NCI-H2029 (cell line): ENCODE data around the gene H6PD.
A peak's percentile ranks its signal among the peaks of the same experiment; 100 is the strongest.

ENCODE experiments used
- DNase-seq: peaks from one replicate; lab custom pipeline; 2025; lab: John Stamatoyannopoulos, UW

Gene H6PD

GRCh38 chr1:9234223-9235095 lies at the start of gene H6PD:
Gene H6PD, plus strand, starts transcription at chr1:9234774. Its CDS starts 10,161 bp downstream, at chr1:9244935.
- DNase-seq: peak; percentile 24

DNA sequence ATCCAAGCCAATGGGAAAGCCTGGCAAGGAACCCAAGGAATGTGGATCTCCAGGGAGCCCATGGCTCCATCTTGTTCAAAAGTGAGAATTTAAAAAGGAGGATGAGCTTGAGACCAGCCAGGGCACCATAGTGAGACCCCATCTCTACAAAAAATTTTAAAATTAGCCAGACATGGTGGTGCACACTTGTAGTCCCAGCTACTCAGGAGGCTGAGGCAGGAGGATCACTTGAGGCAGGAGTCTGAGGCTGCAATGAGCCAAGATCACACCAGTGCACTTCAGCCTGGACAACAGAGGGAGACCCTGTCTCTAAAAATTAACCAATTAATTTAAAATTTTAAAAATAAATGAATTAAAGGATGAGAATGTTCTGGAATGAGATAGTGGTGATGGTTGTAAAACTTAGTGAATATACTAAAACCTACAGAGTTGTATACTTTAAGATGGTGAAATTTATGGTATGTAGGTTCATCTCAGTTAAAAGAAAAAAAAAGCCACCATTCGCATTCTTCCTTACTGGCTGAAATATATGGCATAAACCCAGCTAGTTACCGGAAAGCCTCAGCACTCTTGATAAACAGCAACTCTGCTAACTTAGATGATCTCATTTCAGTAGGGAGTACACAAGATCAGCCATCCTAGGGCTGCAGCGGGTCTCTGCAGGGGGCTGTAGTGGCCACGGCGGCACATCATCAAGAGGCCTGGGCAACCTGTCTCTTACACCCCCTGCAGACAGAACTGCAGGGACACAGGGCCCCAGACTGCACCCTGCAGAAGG lies 48.3 kb upstream of the H6PD start:
- DNase-seq: no peak

DNA sequence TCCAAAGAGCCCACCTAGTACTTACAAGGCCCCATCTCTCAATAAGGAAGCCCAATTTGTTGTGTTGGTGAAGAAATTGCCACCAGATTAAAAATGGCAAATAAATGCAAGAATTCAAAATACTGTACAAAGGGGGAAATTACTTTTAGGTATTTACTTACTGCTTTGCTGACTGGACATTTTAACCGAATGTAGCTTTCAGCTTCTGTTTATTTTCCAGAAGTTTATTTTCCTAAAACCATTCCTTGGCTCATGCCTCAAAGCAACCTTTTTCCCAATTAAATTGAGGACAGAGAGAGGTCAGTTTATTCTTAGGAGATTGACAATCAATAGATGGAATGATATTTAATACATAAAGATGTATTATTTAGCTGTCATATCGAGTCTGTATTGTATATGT lies 47.6 kb upstream of the H6PD start:
- DNase-seq: no peak

GRCh38 chr1:9190234-9190633 lies 44.3 kb upstream of the H6PD start:
- DNase-seq: no peak

DNA sequence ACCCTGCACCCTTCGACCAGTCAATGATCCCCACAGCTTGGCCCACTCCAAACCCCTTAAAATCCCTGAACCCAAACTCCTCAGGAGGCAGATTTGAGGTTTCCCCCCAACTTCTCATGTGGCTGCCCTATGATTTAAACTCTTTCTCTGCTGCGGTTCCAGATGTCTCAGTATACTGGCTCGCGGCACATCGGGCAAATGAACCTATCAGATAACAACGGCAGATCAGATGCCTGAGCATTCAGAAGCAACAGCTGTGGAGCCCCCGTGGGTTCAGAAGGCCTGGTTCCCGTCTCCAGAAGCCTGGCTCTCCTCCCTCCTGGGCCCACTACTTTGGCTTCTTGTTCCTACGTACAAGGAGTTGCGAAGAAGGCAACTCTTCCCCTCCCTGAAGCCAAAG lies 43.3 kb upstream of the H6PD start:
- no peak for DNase-seq

DNA sequence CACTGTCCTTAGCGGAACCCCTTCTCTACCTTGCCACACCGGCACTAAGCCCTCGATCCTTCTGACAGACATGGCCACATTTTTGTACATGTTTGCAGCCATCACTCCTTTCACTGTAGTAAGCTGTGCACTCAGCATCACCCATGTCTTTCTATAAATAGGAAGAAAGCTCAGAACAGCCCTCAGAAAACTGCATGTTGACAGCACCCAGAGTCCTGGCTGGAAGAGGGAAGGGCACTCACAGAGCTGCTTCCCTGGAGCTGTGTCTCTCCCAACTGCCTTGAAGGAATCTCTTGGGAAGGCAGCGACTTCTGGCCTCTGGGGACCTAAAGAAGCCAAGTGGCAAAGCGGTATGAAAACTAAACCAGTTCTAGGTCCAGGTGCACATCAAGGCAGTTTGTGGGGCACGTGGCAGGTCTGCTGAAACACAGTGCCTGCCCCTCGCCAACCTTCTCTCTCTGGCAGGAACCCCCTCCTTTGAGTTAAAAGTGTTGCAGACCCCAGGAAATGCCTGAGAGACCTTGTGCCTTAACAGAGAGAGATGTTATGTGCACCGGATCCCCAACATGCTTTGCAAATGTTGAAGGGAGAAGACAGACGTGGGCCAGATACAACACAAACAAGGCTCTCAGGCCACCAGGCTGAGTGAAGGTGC lies 41.9 kb upstream of the H6PD start:
- DNase-seq: no peak

- no peak for DNase-seq
Measured at GRCh38 chr1:9193233-9193625, 41.3 kb upstream of the H6PD start.

DNA sequence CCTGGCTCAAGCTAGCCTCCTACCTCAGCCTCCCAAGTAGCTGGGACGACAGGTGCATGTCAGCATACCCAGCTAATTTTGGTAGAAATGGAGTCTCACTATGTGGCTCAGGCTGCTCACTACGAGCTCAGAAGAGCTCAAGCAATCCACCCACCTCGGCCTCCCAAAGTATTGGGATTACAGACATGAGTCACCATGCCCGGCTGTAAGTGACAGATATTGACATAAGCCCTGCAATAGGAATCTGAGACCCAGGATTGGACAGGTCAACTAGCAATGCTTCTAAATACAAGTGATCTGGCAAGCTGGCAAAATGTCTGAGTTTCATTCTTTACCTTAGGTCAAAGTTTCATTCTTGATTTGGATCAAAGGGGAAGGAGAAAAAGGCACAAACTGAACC lies 40.5 kb upstream of the H6PD start:
- DNase-seq: no peak

GRCh38 chr1:9195651-9196050 lies 38.9 kb upstream of the H6PD start:
- no peak for DNase-seq

- peak; percentile 48 for DNase-seq
Measured at GRCh38 chr1:9196129-9197040, 38.2 kb upstream of the H6PD start.

- DNase-seq: no peak
Measured at GRCh38 chr1:9197186-9198099, 37.1 kb upstream of the H6PD start.

DNA sequence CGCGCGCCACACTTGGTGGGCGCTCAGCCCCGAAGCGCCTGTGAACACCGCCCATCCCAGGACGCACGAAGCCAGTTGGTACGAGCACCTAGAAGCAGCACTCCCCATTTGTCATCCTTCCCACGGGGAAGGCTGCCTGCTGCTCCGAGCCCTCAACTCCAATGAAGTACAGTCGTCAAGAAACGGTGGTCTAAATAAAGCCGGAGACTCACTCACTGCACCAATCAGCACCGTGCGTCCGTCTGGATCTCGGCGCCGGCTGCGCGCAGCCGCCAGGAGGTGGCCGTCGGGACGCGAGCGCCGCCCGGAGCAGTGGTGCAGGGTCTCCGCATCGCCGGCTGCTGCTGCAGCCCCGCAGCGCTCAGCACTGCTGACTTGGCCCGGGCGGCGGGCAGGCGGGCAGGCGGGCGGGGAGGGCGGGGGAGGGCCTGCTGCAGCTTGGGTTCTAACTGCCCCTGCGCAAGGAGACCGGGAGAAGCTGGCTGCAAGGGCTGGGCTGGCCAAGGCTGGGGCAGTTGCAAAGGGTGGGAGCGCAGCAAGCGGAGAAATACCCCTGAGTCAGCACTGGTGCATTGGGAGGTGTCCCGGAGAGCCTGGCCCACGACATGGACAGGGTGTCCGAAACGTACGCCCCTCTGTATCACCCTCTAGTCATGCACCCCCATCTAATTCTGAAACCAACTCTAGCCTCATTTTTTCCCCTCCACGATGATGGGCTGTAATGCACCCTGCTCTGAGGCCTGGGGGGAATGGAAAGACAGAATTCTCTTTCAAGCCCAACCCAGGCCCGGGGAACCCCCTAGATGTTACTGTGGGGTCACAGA lies 35.8 kb upstream of the H6PD start:
- no peak for DNase-seq

DNA sequence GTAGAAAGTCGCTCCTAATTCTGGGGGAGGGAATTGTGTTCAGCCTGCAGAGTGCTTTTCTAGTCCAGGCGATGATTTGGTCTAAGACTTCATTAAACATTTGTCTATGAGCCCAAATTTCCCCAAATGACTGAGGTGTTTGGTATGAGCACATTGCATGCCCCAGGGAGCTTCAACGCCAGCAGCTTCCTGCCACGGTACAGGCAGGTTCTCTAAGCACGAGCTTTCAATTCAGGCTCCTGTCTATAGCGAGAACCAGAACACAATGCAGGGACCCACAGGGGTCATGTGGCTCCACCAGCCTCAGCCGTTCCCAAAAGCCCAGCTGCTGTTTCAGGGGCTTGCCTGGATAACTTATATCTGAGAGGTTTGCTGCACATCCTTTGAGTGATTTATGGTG lies 34.1 kb upstream of the H6PD start:
- DNase-seq: no peak

- no peak for DNase-seq
Measured at GRCh38 chr1:9201401-9202239, 33.0 kb upstream of the H6PD start.

- DNase-seq: no peak
Measured at GRCh38 chr1:9202240-9202870, 32.2 kb upstream of the H6PD start.

DNA sequence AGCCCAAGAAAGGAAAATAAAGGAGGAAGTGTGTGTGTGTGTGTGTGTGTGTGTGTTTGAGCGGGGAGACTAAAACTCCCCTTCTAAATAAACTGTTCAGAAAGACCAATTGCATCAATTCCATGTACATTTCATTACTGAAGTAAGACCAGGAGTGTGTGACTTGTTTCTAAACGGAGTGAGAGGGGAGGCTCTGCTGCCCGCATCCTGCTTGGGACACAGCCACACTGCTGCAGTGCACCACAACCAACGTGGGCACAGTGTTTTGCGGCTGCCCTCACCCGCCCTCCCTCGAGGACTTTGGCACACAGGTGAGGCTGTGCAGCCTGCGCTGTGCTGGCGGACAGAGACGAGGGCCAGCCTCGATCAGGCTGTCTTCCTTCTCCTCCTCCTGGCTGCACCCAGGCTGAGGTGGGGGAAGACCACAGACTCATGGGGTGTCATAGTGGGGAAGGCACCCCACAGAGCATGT lies 31.0 kb upstream of the H6PD start:
- no peak for DNase-seq

DNA sequence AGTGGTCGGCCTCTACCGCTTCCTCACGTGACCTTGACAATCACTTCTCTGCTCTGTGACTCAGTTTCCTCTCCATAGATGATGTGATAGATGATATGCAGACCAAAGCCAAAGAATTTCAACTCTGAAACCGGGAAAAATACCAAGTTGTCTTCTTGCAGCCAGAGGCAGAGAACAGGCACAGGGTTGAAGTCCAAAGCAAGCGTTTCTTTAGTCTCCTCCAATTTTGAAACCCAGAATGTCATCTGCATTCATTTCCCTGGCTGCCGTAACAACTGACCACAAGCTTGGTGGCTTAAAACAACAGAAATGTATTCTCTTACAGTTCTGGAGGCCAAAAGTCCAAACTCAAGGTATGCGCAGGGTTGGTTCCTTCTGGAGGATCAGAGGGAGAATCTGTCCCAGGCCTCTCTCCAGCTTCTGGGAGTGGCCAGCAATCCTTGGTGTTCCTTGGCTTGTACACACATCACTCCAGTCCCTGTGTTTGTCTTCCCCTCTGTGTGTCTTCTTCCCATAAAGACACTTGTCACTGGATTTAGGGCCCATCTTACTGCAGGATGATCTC lies 30.3 kb upstream of the H6PD start:
- no peak for DNase-seq

DNA sequence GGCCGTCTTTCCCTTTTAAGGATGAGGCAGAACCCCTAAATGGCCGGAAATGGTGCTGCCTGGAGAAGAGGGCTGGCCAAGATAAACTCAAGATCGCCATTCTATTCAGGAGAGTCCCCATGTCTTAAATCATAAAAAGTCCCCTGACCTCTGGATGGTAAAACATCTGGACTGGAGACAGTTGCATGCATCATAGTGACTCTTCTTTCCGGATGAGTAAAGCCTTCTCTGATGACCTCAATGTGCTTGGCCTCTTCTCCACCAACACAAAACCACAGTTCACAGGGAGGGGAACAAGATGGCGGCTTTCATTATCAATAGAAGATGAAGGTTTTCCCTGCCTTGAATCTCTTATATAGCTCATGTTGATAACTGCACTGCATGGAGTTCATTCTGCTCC lies 27.5 kb upstream of the H6PD start:
- no peak for DNase-seq
